ENCODE data around the gene SH3RF3.

DNA sequence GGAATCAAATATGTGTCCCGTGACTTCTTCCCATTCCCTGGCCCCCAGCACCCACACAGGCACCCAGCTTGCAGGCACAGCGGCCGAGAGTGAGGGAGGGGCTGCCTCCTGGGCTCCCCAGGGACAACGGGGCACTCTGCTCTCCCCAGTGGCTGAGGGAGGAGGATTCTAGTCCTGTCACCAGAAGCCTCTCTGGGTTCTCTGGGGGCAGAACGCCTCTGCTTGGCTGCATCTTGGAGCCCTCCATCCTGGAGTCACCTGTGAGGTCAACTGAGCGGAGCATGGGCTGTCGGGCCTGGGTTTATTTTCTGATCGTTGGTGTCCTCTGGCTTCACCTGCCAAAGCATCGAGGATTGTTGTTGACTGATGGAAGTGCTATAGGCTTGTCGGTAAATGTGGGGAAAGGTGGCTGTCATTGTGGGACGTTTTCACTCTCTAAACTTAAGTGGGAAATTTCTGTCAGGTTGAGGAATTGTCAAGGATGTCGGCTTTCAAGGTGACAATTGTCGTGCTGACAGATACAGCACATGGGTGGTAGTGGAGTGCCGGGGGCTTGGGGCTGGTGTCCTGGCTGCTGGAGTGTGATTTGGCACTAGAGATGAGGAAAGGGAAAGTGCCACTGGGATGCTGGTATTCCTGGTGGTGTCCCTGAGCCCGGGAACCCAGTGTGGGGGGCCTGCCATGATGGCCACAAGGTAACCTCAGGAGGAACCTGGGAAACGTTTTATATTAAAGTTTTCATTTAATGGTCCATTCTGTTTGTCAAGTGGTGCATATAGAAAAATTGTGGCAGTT is 13.6 kb downstream of the SH3RF3 start:
- TF ChIP-seq POLR2A (IDR thresholded peaks at IDR 0.05) (no peak), POLR2AphosphoS5 (IDR thresholded peaks at IDR 0.05) (no peak)
- TF ChIP-seq, protein P1, sequence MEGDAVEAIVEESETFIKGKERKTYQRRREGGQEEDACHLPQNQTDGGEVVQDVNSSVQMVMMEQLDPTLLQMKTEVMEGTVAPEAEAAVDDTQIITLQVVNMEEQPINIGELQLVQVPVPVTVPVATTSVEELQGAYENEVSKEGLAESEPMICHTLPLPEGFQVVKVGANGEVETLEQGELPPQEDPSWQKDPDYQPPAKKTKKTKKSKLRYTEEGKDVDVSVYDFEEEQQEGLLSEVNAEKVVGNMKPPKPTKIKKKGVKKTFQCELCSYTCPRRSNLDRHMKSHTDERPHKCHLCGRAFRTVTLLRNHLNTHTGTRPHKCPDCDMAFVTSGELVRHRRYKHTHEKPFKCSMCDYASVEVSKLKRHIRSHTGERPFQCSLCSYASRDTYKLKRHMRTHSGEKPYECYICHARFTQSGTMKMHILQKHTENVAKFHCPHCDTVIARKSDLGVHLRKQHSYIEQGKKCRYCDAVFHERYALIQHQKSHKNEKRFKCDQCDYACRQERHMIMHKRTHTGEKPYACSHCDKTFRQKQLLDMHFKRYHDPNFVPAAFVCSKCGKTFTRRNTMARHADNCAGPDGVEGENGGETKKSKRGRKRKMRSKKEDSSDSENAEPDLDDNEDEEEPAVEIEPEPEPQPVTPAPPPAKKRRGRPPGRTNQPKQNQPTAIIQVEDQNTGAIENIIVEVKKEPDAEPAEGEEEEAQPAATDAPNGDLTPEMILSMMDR (IDR thresholded peaks at IDR 0.05): no peak
